ENCODE measurements around the gene GRIN3B.

The GRIN3B gene

GRCh38 chr19:1042689-1043511 lies 42.7 kb downstream of the GRIN3B start (continued):
- TF ChIP-seq ZBTB21 (tag by site-specific recombination; IDR thresholded peaks at IDR 0.05) (no peak), ZNF239 (tag by site-specific recombination; IDR thresholded peaks at IDR 0.05) (no peak), HOXC10 (CRISPR knock-in tag; IDR thresholded peaks at IDR 0.05) (no peak), ZNF621 (tag by site-specific recombination; IDR thresholded peaks at IDR 0.05) (no peak), SP7 (tag by site-specific recombination; IDR thresholded peaks at IDR 0.05) (no peak), ZSCAN5A (tag by site-specific recombination; IDR thresholded peaks at IDR 0.05) (no peak), ZNF701 (tag by site-specific recombination; IDR thresholded peaks at IDR 0.05) (no peak), BCL6B (tag by site-specific recombination; IDR thresholded peaks at IDR 0.05) (no peak), KLF17 (tag by site-specific recombination; IDR thresholded peaks at IDR 0.05) (peak; percentile 73), ZNF529 (tag by site-specific recombination; IDR thresholded peaks at IDR 0.05; ENCODE audit: insufficient replicate concordance) (no peak), ZNF140 (tag by site-specific recombination; IDR thresholded peaks at IDR 0.05) (no peak), GLI4 (tag by site-specific recombination; IDR thresholded peaks at IDR 0.05) (no peak), ZBTB49 (tag by site-specific recombination; IDR thresholded peaks at IDR 0.05; ENCODE audit: low read depth) (no peak), GLIS1 (tag by site-specific recombination; IDR thresholded peaks at IDR 0.05) (peak; percentile 98), ZBTB7A (tag by site-specific recombination; IDR thresholded peaks at IDR 0.05; ENCODE audit: low read depth) (no peak), ZSCAN30 (tag by site-specific recombination; IDR thresholded peaks at IDR 0.05) (no peak), YY1 (tag by site-specific recombination; IDR thresholded peaks at IDR 0.05) (no peak), ZNF555 (tag by site-specific recombination; conservative IDR thresholded peaks at IDR 0.05) (no peak), INSM2 (tag by site-specific recombination; IDR thresholded peaks at IDR 0.05) (no peak), ZNF692 (tag by site-specific recombination; IDR thresholded peaks at IDR 0.05) (no peak), ZEB2 (tag by site-specific recombination; IDR thresholded peaks at IDR 0.05) (no peak), ZNF639 (tag by site-specific recombination; IDR thresholded peaks at IDR 0.05) (no peak), HOXA7 (CRISPR knock-in tag; IDR thresholded peaks at IDR 0.05; ENCODE audit: borderline replicate concordance) (no peak), ZNF792 (tag by site-specific recombination; IDR thresholded peaks at IDR 0.05) (no peak), ZNF132 (tag by site-specific recombination; IDR thresholded peaks at IDR 0.05; ENCODE audit: borderline replicate concordance) (no peak), ZNF324 (tag by site-specific recombination; IDR thresholded peaks at IDR 0.05) (no peak), ZNF169 (tag by site-specific recombination; IDR thresholded peaks at IDR 0.05) (no peak)
